HG03095 (cell line): ENCODE results near the gene COL20A1.
"Not testable (repeated sequence)": the region's sequence is repeated elsewhere in the genome, so short reads cannot be mapped to it uniquely, and the experiment has no call there.

Experiments
- ATAC-seq: cut with Tn5 transposase; IDR thresholded peaks from one replicate; pipeline ENCODE4 v1.9.1; 2021; ENCODE audit warnings: moderate library complexity; ENCODE audit not compliant: unreplicated experiment

The COL20A1 gene

GRCh38 chr20:63292904-63293303 is at the start of gene COL20A1:
Gene COL20A1, plus strand, starts transcription at chr20:63293186. Its CDS starts 1,922 bp downstream, at chr20:63295108.
- ATAC-seq: no peak

- no peak for ATAC-seq
Measured at GRCh38 chr20:63243604-63244247, 49.3 kb upstream of the COL20A1 start.

GRCh38 chr20:63244468-63244867 is 48.5 kb upstream of the COL20A1 start:
- no peak for ATAC-seq

GRCh38 chr20:63246490-63247288 is 46.3 kb upstream of the COL20A1 start:
- no peak for ATAC-seq

- ATAC-seq: no peak
Measured at GRCh38 chr20:63247671-63248228, 45.2 kb upstream of the COL20A1 start.

- ATAC-seq: no peak
Measured at GRCh38 chr20:63248835-63249591, 44.0 kb upstream of the COL20A1 start.

GRCh38 chr20:63249891-63250290 is 43.1 kb upstream of the COL20A1 start:
- no peak for ATAC-seq

- ATAC-seq: not testable (repeated sequence)
Measured at GRCh38 chr20:63251350-63251749, 41.6 kb upstream of the COL20A1 start.

GRCh38 chr20:63252284-63252711 is 40.7 kb upstream of the COL20A1 start:
- no peak for ATAC-seq

- ATAC-seq: no peak
Measured at GRCh38 chr20:63253065-63253437, 39.9 kb upstream of the COL20A1 start.

GRCh38 chr20:63253438-63254231 is 39.4 kb upstream of the COL20A1 start:
- no peak for ATAC-seq

GRCh38 chr20:63254232-63254605 is 38.8 kb upstream of the COL20A1 start, which contains the start of gene NKAIN4:
Gene NKAIN4, minus strand, starts transcription at chr20:63254463. Its CDS starts 13 bp downstream, at chr20:63254450.
- ATAC-seq: no peak

- no peak for ATAC-seq
Measured at GRCh38 chr20:63254606-63255384, 38.2 kb upstream of the COL20A1 start.

- ATAC-seq: no peak
Measured at GRCh38 chr20:63255931-63256704, 36.9 kb upstream of the COL20A1 start.

GRCh38 chr20:63256954-63257353 is 36.0 kb upstream of the COL20A1 start:
- no peak for ATAC-seq

GRCh38 chr20:63257629-63258028 is 35.4 kb upstream of the COL20A1 start:
- ATAC-seq: no peak

GRCh38 chr20:63258781-63259180 is 34.2 kb upstream of the COL20A1 start:
- ATAC-seq: no peak

GRCh38 chr20:63259734-63260460 is 33.1 kb upstream of the COL20A1 start:
- no peak for ATAC-seq
